ENCODE measurements around the gene TREML4. TPM values are rescaled to one million over a fixed set of nuclear protein-coding genes. Genes with fewer than 3 reads are reported as not detected.

The TREML4 gene
- total and polyA plus RNA-seq, 10 of the 15 experiments (the other 5 are each of a cell fraction or from before 2014, with no cell fraction given) = not detected

DNA sequence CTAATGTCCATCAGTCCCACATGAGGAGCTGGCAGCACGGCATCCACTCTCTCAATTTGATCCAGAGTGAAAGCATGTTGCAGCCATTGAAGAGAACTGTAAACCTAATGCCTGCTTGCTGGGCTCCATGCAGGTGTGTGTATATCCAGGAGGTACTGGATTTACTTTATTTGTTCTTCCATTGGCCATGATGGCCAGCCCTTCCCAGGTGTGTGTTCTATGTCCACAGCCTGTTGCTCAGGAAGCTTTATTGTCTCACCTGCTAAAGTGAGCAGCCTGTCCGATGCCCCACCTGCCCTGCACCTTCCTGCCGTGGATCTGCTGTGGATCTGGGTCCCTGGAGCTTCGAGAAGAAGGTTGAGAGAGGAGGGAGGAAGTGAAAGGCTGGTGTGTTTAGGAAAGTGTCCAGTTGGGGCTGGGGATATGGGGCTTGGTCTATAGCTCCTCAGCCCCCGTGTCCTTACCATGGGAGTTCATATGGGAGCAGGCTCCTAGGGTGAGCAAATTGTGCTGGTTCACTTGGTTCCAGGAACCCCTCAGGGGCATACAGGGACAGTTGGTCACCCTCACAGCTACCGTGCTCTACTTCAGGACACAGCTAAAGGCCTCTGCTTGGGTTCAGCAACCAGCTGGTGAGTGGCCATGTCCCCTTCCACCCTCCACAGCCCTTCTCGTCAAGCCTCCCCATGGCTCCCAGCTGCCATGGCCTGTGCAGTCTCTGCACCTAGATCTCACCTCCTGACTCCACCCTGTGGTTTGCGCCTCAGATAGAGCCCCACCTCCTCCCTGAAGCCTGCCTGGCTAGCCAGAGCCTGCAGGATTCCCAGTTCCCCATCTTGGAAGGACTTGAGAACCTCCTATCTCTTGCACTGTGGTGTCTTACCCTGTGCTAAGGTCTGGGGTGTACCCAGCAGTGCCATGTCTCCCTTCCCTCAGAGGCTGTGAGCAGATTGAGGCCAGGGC lies 39.9 kb upstream of the TREML4 start:
- Histone ChIP-seq H3K27me3 (replicated peaks in 1 of 2; ENCODE audit: control insufficient read depth in 2 of 2, insufficient read depth in 2 of 2, low read length in 1 of 2) (no peaks in the 10 kb centered on the region), H3K36me3 (ENCODE audit: control insufficient read depth in 2 of 2, insufficient read depth in 2 of 2, low read length in 1 of 2) (peaks cover 0 to 4% of the 10 kb centered on the region in 2 experiments; a peak in 2 of 4 replicates), H3K4me1 (ENCODE audit: control insufficient read depth, insufficient read depth, low read length) (no peaks in the 10 kb centered on the region), H3K4me2 (ENCODE audit: control insufficient read depth, insufficient read depth) (no peak overlapping the region), H3K9me3 (replicated peaks; ENCODE audit: control insufficient read depth, insufficient read depth, low read length) (peaks cover 17% of the 10 kb centered on the region), H2AFZ (ENCODE audit: control insufficient read depth, low read depth, low read length) (no peak overlapping the region), H3K27ac (ENCODE audit: control insufficient read depth, insufficient read depth) (no peak overlapping the region), H3K79me2 (ENCODE audit: control insufficient read depth, insufficient read depth, low read length) (no peaks in the 10 kb centered on the region), H3K9ac (ENCODE audit: control insufficient read depth, insufficient read depth, low read length) (no peak overlapping the region), H4K20me1 (ENCODE audit: control insufficient read depth, insufficient read depth) (no peaks in the 10 kb centered on the region), H3K4me3 (no peak overlapping the region)
- ChIA-PET RAD21 (ENCODE audit: unreplicated experiment) (no interaction called here), CTCF (interaction anchor here (0.6 to 2.2 kb wide), 6 partner anchors 9 to 146 kb away, joined by 3 to 9 read pairs (median 3); no protein-coding TSS in a partner anchor), SMC1A (ENCODE audit: uncharacterized antibody, unreplicated experiment) (interaction anchor here (0.7 to 2.1 kb wide), 5 partner anchors 9 to 130 kb away, joined by 3 to 5 read pairs (median 3); no protein-coding TSS in a partner anchor), POLR2A (interaction anchor here (0.5 kb wide), 1 partner anchor 1627 kb away, joined by 4 read pairs; no protein-coding TSS in a partner anchor)
- WGBS (ENCODE audit: insufficient coverage, insufficient replicate concordance, low lambda C conversion rate, missing lambda C conversion rate) = 64% methylated on average over 8 of the region's 8 CpGs
- TF ChIP-seq RAD21 (IDR thresholded peaks at IDR 0.05; ENCODE audit: insufficient read depth, low read depth, low read length) = no peak
- TF ChIP-seq PML (IDR thresholded peaks at IDR 0.05; ENCODE audit: low read length) = no peak
- TF ChIP-seq ATF3 (IDR thresholded peaks at IDR 0.05; ENCODE audit: borderline replicate concordance, extremely low read depth, low read depth, low read length) = no peak
- TF ChIP-seq USF1 (IDR thresholded peaks at IDR 0.05; ENCODE audit: borderline replicate concordance, extremely low read length, insufficient read depth, low read depth, low read length) = no peak
- no peak for TF ChIP-seq KDM1A (IDR thresholded peaks at IDR 0.05; ENCODE audit: borderline replicate concordance)
- no peak for TF ChIP-seq NFYB (IDR thresholded peaks at IDR 0.05; ENCODE audit: insufficient read depth, low read depth, low read length)
- TF ChIP-seq BCL11A (IDR thresholded peaks at IDR 0.05; ENCODE audit: low read depth, low read length) = no peak
- no peak for TF ChIP-seq SMAD5 (IDR thresholded peaks at IDR 0.05; ENCODE audit: low read depth)
- no peak for TF ChIP-seq ZNF24 (IDR thresholded peaks at IDR 0.05)
- no peak for TF ChIP-seq WRNIP1 (IDR thresholded peaks at IDR 0.05; ENCODE audit: borderline replicate concordance, low read depth, low read length)
- no peak for TF ChIP-seq CHD1 (IDR thresholded peaks at IDR 0.05; ENCODE audit: low read depth, low read length)
- TF ChIP-seq CBX5 (IDR thresholded peaks at IDR 0.05; ENCODE audit: low read depth) = no peak
- TF ChIP-seq ZSCAN29 (IDR thresholded peaks at IDR 0.05) = no peak
- no peak for TF ChIP-seq SPI1 (IDR thresholded peaks at IDR 0.05; ENCODE audit: borderline replicate concordance, insufficient read depth, low read depth, low read length)
- no peak for TF ChIP-seq CBFB (IDR thresholded peaks at IDR 0.05; ENCODE audit: low read depth)
- no peak for TF ChIP-seq ZZZ3 (IDR thresholded peaks at IDR 0.05; ENCODE audit: control insufficient read depth, insufficient read length, low read depth)
- TF ChIP-seq RCOR1 (conservative IDR thresholded peaks at IDR 0.05; ENCODE audit: low read depth, low read length) = no peak
- DNase-seq (ENCODE audit: low read depth, low spot score) (no peak), ATAC-seq (no peak), FAIRE-seq (no peak)
- BruUV-seq (replicated peaks) = no TSS peak
- intact Hi-C loops (cut with micrococcal nuclease; ENCODE audit: unreplicated experiment) (no loop called here), in situ Hi-C loops (cut with MboI) (no loop called here)
